ENCODE measurements around the gene UBE2D2. TPM values are rescaled to one million over a fixed set of nuclear protein-coding genes. Genes with fewer than 3 reads are reported as not detected.
A peak's percentile ranks its signal among the peaks of the same experiment; 100 is the strongest.

The UBE2D2 gene
- total and polyA plus RNA-seq, 2 of the 13 experiments (the other 11 are each of a cell fraction or from before 2014, with no cell fraction given) = 79.1 to 109 TPM

- TF ChIP-seq ZBTB33 (CRISPR knock-in tag; IDR thresholded peaks at IDR 0.05) (no peak), BCL6 (CRISPR knock-in tag; IDR thresholded peaks at IDR 0.05) (peak; percentile 34; the same call in 1 of the 2 replicates), ZNF850 (CRISPR knock-in tag; conservative IDR thresholded peaks at IDR 0.05) (no peak), ZNF20 (CRISPR knock-in tag; IDR thresholded peaks at IDR 0.05) (no peak), NFKB2 (CRISPR knock-in tag; IDR thresholded peaks at IDR 0.05; ENCODE audit: borderline replicate concordance) (no peak), ZNF615 (CRISPR knock-in tag; IDR thresholded peaks at IDR 0.05; ENCODE audit: borderline replicate concordance) (no peak), HMG20B (CRISPR knock-in tag; conservative IDR thresholded peaks at IDR 0.05) (no peak), ZBTB7A (CRISPR knock-in tag; IDR thresholded peaks at IDR 0.05) (no peak), ZNF225 (CRISPR knock-in tag; IDR thresholded peaks at IDR 0.05) (no peak), ZNF776 (CRISPR knock-in tag; IDR thresholded peaks at IDR 0.05) (0 out of 2 replicates have a peak, but pooled peaks have one; percentile 6), ZNF580 (CRISPR knock-in tag; IDR thresholded peaks at IDR 0.05; ENCODE audit: borderline replicate concordance, low read depth) (peak; percentile 48; the same call in 1 of the 2 replicates), PCBP2 (optimal IDR thresholded peaks at IDR 0.05; ENCODE audit: low read depth, low read length, poor library complexity, severe bottlenecking) (no peak), KAT8 (CRISPR knock-in tag; IDR thresholded peaks at IDR 0.05) (no peak), IKZF5 (CRISPR knock-in tag; IDR thresholded peaks at IDR 0.05) (peak; percentile 26; the same call in 1 of the 2 replicates), NR2F2 (IDR thresholded peaks at IDR 0.05; ENCODE audit: borderline replicate concordance, low read depth) (peak; percentile 8; the same call in 1 of the 2 replicates), KLF12 (CRISPR knock-in tag; IDR thresholded peaks at IDR 0.05; ENCODE audit: borderline replicate concordance) (no peak), ZNF773 (CRISPR knock-in tag; IDR thresholded peaks at IDR 0.05; ENCODE audit: borderline replicate concordance) (no peak), HNRNPH1 (optimal IDR thresholded peaks at IDR 0.05; ENCODE audit: low read depth, low read length) (no peak), ZFY (CRISPR knock-in tag; IDR thresholded peaks at IDR 0.05) (peak; percentile 35; the same call in 1 of the 2 replicates), ZBTB14 (CRISPR knock-in tag; IDR thresholded peaks at IDR 0.05) (no peak), ZBTB39 (CRISPR knock-in tag; IDR thresholded peaks at IDR 0.05) (no peak), MYC (CRISPR knock-in tag; IDR thresholded peaks at IDR 0.05; ENCODE audit: borderline replicate concordance) (no peak)
These were observed 85.9 kb downstream of the UBE2D2 start (continued) for GRCh38 chr5:139646912-139647505.
